Kidney epithelial cell (primary cell): ENCODE results near the gene C3orf22. TPM values are rescaled to one million over a fixed set of nuclear protein-coding genes. Genes with fewer than 3 reads are reported as not detected.
"Not testable (repeated sequence)": the region's sequence is repeated elsewhere in the genome, so short reads cannot be mapped to it uniquely, and the experiment has no call there.

Experiments
- DNase-seq: peaks from one replicate; pipeline ENCODE4 v3.0.0-alpha.2; 2010; ENCODE audit warnings: low read depth
- H3K27me3 ChIP-seq: 2 replicates; pipeline ENCODE4 v1.6.0; 2011; ENCODE audit warnings: low read length; ENCODE audit not compliant: control insufficient read depth, insufficient read depth
- H3K36me3 ChIP-seq: 2 replicates; pipeline ENCODE4 v1.5.1; 2011; ENCODE audit warnings: low read length; ENCODE audit not compliant: control insufficient read depth, insufficient read depth
- H3K4me3 ChIP-seq: 2 replicates; pipeline ENCODE4 v1.5.1; 2011; ENCODE audit warnings: low read depth, mild to moderate bottlenecking, control low read depth, low read length
- total RNA-seq: library from RNA; depleted of rRNA; stranded (reverse); fragments of >200 nt; gene quantifications from 2 replicates; pipeline ENCODE4 v1.2.3, GENCODE V29; 2015
- TF ChIP-seq, protein P1 (sequence below): IDR thresholded peaks from 2 replicates; pipeline ENCODE4 v1.5.1; 2011; ENCODE audit warnings: mild to moderate bottlenecking, moderate library complexity, low read length, control low read depth, inconsistent platforms; ENCODE audit not compliant: insufficient read depth, poor library complexity, severe bottlenecking

Gene C3orf22, protein sequence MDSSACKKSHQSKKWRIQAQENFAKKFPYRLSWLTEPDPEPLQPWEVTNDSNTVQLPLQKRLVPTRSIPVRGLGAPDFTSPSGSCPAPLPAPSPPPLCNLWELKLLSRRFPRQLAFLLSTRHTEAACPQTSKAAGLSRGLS
- total RNA-seq, result not detected in 2 replicates

- TF ChIP-seq, protein P1, sequence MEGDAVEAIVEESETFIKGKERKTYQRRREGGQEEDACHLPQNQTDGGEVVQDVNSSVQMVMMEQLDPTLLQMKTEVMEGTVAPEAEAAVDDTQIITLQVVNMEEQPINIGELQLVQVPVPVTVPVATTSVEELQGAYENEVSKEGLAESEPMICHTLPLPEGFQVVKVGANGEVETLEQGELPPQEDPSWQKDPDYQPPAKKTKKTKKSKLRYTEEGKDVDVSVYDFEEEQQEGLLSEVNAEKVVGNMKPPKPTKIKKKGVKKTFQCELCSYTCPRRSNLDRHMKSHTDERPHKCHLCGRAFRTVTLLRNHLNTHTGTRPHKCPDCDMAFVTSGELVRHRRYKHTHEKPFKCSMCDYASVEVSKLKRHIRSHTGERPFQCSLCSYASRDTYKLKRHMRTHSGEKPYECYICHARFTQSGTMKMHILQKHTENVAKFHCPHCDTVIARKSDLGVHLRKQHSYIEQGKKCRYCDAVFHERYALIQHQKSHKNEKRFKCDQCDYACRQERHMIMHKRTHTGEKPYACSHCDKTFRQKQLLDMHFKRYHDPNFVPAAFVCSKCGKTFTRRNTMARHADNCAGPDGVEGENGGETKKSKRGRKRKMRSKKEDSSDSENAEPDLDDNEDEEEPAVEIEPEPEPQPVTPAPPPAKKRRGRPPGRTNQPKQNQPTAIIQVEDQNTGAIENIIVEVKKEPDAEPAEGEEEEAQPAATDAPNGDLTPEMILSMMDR, result no peak
- peaks cover 3% of the 10 kb centered on the region for H3K27me3 ChIP-seq
- no peaks in the 10 kb centered on the region for H3K36me3 ChIP-seq
- H3K4me3 ChIP-seq, result no peak within 1 kb of the TSS
- DNase-seq, result no peak
Measured at GRCh38 chr3:126558336-126559071, at the start of gene C3orf22. TSS of gene C3orf22 (minus strand) at chr3:126558932. CDS start at chr3:126553390, 5,542 bp downstream.

GRCh38 chr3:126607214-126607908, 48.6 kb upstream of the C3orf22 start:
- H3K36me3 ChIP-seq, result peaks cover 2% of the 10 kb centered on the region
- TF ChIP-seq, protein P1, result no peak
- H3K27me3 ChIP-seq, result no peaks in the 10 kb centered on the region
- H3K4me3 ChIP-seq, result no peak overlapping the region
- DNase-seq, result no peak

GRCh38 chr3:126606001-126606400, 47.3 kb upstream of the C3orf22 start:
- TF ChIP-seq, protein P1, result no peak
- DNase-seq, result no peak
- H3K27me3 ChIP-seq, result no peaks in the 10 kb centered on the region
- peaks cover 2% of the 10 kb centered on the region for H3K36me3 ChIP-seq
- no peak overlapping the region for H3K4me3 ChIP-seq

DNA sequence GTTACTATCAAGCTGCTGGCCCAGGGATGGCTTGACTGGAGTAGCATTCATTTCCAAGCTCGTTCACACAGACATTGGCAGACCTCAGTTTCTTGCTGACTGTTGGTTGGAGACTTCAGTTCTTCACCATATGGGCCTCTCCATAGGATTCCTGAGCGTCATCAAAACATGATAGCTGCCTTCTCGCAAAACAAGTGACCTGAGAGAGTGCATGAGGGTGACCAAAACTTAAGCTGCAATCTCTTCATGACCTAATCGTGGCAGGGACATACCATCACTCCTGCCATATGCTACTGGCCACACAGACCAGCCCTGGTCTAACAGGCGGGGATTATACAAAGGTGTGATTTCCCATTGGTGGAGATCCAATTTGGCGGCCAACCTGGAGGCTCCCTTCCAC, 46.0 kb upstream of the C3orf22 start:
- Histone ChIP-seq H3K36me3 (peaks cover 2% of the 10 kb centered on the region), H3K27me3 (no peaks in the 10 kb centered on the region), H3K4me3 (no peak overlapping the region)
- TF ChIP-seq, protein P1, result no peak
- no peak for DNase-seq

GRCh38 chr3:126599101-126599500, 40.4 kb upstream of the C3orf22 start:
- Histone ChIP-seq H3K4me3 (no peak overlapping the region), H3K27me3 (no peaks in the 10 kb centered on the region), H3K36me3 (no peaks in the 10 kb centered on the region)
- TF ChIP-seq, protein P1, result no peak
- DNase-seq, result no peak

DNA sequence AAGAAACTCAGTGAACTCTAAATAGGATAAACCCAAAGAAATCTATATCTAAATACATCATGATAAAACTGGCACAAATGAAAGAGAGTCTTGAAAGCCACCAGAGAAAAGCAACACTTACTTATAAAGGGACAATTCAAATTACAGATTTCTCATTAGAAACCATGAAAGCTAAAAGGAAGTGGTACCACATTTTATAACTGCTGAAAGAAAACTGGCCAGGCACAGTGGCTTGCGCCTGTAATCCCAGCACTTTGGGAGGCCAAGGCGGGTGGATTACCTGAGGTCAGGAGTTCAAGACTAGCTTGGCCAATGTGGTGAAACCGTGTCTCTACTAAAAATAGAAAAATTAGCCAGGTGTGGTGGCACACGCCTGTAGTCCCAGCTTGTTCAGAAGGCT, 36.7 kb upstream of the C3orf22 start:
- DNase-seq, H3K36me3 ChIP-seq, H3K27me3 ChIP-seq: not testable (repeated sequence)

GRCh38 chr3:126591515-126591914, 32.8 kb upstream of the C3orf22 start:
- not testable (repeated sequence) for H3K4me3 ChIP-seq, H3K27me3 ChIP-seq, DNase-seq, H3K36me3 ChIP-seq

More for the DNA sequence above, 36.7 kb upstream of the C3orf22 start:
- not testable (repeated sequence) for H3K4me3 ChIP-seq
